Measurements from ENCODE around the gene LDAH. TPM values are rescaled to one million over a fixed set of nuclear protein-coding genes. Genes with fewer than 3 reads are reported as not detected.

Gene LDAH
- total and polyA plus RNA-seq, 4 donors, result 5.0 to 30.8 (median 11.5) TPM

DNA sequence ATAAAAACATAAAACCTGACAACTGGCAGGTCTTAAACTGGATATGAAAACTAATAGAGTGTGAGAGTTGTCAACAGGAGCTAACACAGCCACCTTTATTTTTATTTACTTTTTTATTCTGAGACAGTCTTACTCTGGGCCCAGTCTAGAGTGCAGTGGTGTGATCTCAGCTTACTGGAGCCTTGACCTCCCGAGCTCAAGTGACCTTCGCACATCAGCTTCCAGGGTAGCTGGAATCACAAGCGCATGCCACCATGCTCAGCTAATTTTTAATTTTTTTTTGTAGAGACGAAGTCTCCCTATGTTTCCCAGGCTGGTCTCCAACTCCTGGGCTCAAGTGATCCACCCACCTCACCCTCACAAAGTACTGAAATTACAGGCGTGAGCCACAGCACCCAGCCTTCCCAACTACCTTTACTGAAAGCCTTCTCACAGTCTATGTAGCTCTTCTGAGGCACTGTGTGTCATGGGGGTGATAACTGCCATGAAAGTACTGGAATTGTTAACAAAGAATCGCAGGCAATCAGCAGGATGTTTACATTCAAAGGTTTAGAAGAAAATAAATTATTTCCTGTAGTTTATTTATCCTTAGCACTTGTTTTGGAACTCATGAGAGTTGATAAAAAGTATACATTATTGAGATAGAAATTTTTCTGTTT lies 131.7 kb downstream of the LDAH start:
- H3K9ac ChIP-seq (ENCODE audit: insufficient read depth in 1 of 2, low read length in 2 of 2), result no peak overlapping the region
- no peak for ATAC-seq (ENCODE audit: insufficient read depth, low FRiP score)
- peaks cover 0 to 31% (median 2%) of the 10 kb centered on the region in 5 donors for H3K4me1 ChIP-seq (ENCODE audit: control insufficient read depth in 5 of 5, insufficient read depth in 5 of 5, low read length in 5 of 5)
- no peak overlapping the region for H3K4me3 ChIP-seq
- H3K9me3 ChIP-seq (ENCODE audit: control insufficient read depth in 4 of 4, insufficient read depth in 3 of 4, low read length in 3 of 4), result no peaks in the 10 kb centered on the region
- peak in 2 of 3 donors; percentile 46 to 55 for DNase-seq
- TF ChIP-seq, protein P1, sequence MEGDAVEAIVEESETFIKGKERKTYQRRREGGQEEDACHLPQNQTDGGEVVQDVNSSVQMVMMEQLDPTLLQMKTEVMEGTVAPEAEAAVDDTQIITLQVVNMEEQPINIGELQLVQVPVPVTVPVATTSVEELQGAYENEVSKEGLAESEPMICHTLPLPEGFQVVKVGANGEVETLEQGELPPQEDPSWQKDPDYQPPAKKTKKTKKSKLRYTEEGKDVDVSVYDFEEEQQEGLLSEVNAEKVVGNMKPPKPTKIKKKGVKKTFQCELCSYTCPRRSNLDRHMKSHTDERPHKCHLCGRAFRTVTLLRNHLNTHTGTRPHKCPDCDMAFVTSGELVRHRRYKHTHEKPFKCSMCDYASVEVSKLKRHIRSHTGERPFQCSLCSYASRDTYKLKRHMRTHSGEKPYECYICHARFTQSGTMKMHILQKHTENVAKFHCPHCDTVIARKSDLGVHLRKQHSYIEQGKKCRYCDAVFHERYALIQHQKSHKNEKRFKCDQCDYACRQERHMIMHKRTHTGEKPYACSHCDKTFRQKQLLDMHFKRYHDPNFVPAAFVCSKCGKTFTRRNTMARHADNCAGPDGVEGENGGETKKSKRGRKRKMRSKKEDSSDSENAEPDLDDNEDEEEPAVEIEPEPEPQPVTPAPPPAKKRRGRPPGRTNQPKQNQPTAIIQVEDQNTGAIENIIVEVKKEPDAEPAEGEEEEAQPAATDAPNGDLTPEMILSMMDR (IDR thresholded peaks at IDR 0.05; ENCODE audit: control extremely low read depth, extremely low read depth), result no peak
- WGBS, 2 donors, result 79 to 82% methylated on average over 6 of the region's 6 CpGs
- no peak overlapping the region for H3K27ac ChIP-seq (ENCODE audit: low read depth in 1 of 2, low read length in 1 of 2)
- H3K27me3 ChIP-seq (ENCODE audit: control insufficient read depth in 3 of 3, insufficient read depth in 3 of 3, low read length in 2 of 3), result no peaks in the 10 kb centered on the region
- H3K36me3 ChIP-seq (ENCODE audit: control insufficient read depth in 4 of 4, insufficient read depth in 4 of 4, low read length in 4 of 4), result peaks cover 2 to 9% (median 5%) of the 10 kb centered on the region in 4 donors

DNA sequence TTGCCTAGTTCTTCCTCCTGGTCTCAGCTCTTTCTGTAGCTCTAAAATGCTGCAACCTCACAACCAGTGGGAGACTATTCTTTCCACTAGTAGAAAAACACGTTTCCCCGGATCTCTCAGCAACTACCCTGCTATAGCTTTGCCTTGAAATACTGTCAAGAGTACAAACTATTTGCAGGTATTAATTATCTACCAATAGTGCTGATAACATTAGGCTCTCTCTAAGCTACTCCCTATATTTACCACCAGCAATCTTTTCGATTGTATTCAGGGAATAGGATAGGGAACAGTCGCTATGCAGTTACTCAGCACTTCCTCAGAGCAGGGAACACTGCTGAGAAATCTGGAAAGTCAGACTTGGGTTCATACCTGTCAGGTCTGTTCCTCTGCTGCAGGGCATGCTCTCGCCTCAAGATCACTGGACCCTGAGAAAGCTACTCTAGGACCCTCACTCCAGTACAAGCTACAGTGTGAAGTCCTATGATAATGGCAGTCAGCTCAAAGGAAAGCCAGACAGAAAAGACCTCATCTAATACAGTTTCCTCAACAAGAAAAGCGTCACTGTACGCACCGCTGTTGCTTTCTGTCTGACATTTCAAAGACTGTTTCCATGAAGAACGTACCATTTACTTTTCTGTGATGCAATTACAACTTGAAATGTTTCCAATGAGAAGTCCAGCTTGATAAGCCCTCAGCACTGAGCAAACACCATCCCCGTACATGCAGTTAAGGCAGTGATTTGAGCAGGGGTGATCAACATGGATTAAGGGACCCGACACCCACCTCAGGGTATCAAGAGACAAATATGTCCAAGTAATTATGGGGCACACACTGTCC lies 133.3 kb downstream of the LDAH start:
- H3K9me3 ChIP-seq (ENCODE audit: control insufficient read depth in 4 of 4, insufficient read depth in 3 of 4, low read length in 3 of 4), result no peaks in the 10 kb centered on the region
- 71 to 84% methylated on average over 11 of the region's 11 CpGs for WGBS, 2 donors
- no peak overlapping the region for H3K9ac ChIP-seq (ENCODE audit: insufficient read depth in 1 of 2, low read length in 2 of 2)
- H3K27ac ChIP-seq (ENCODE audit: low read depth in 1 of 2, low read length in 1 of 2), result peak overlapping the region in 1 of 2 donors; percentile 56
- TF ChIP-seq, protein P1 (IDR thresholded peaks at IDR 0.05; ENCODE audit: control extremely low read depth, extremely low read depth), result no peak
- peaks cover 3 to 7% (median 6%) of the 10 kb centered on the region in 4 donors for H3K36me3 ChIP-seq (ENCODE audit: control insufficient read depth in 4 of 4, insufficient read depth in 4 of 4, low read length in 4 of 4)
- ATAC-seq (ENCODE audit: insufficient read depth, low FRiP score) (no peak), DNase-seq (peak in 1 of 3 donors; percentile 71)
- no peak overlapping the region for H3K4me3 ChIP-seq
- peaks cover 0 to 26% (median 2%) of the 10 kb centered on the region in 5 donors for H3K4me1 ChIP-seq (ENCODE audit: control insufficient read depth in 5 of 5, insufficient read depth in 5 of 5, low read length in 5 of 5)
- no peaks in the 10 kb centered on the region for H3K27me3 ChIP-seq (ENCODE audit: control insufficient read depth in 3 of 3, insufficient read depth in 3 of 3, low read length in 2 of 3)

DNA sequence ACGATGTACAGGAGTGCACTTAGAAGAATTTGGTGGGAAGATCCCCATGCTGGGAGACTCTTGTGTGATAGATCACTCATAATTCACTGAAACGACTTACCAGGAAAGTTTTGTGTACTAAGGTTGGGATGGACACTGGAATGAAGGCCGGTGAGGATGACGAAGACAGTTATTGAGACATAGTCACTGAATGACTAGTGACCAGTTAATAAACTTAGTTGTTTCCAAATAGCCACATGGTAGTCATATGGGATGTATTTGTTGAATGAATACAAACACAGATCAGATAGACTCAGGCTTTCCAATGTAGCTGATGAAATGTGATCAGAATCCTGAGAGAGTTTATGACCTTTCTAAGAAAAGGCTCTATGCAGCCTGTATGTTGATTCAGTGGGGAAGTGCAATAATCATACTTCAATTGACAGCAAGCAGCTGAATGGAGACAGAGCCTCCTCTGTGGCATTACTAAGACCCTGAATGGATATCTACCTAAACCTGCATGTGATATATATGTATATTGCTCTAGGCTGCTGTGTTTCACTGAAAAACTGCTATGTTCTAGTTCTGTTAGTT lies 135.6 kb downstream of the LDAH start:
- Histone ChIP-seq H3K27me3 (ENCODE audit: control insufficient read depth in 3 of 3, insufficient read depth in 3 of 3, low read length in 2 of 3) (no peaks in the 10 kb centered on the region), H3K27ac (ENCODE audit: low read depth in 1 of 2, low read length in 1 of 2) (no peak overlapping the region), H3K9me3 (ENCODE audit: control insufficient read depth in 4 of 4, insufficient read depth in 3 of 4, low read length in 3 of 4) (no peaks in the 10 kb centered on the region), H3K36me3 (ENCODE audit: control insufficient read depth in 4 of 4, insufficient read depth in 4 of 4, low read length in 4 of 4) (peaks cover 0 to 12% (median 6%) of the 10 kb centered on the region in 4 donors), H3K4me1 (ENCODE audit: control insufficient read depth in 5 of 5, insufficient read depth in 5 of 5, low read length in 5 of 5) (peaks cover 0 to 14% (median 2%) of the 10 kb centered on the region in 5 donors), H3K9ac (ENCODE audit: insufficient read depth in 1 of 2, low read length in 2 of 2) (no peak overlapping the region), H3K4me3 (no peak overlapping the region)
- ATAC-seq (ENCODE audit: insufficient read depth, low FRiP score), result no peak
- TF ChIP-seq, protein P1 (IDR thresholded peaks at IDR 0.05; ENCODE audit: control extremely low read depth, extremely low read depth), result no peak
- 91 to 96% methylated on average over 4 of the region's 4 CpGs for WGBS, 2 donors
- DNase-seq, result no peak
